OCI-LY3 (cell line): ENCODE results near the gene ZNF425.

Source experiments
- CTCF ChIP-seq: fragments of 200-600, 300-600 bp; sonication (generic); IDR thresholded peaks from 2 replicates; pipeline ENCODE4 v1.5.1; 2014; ENCODE audit warnings: antibody characterized with exemption, low read length, low read depth
- EZH2phosphoT487 ChIP-seq: fragments of 200-600 bp; shearing (Covaris generic); IDR thresholded peaks from 2 replicates; pipeline ENCODE4 v1.6.1; 2018; ENCODE audit warnings: antibody characterized with exemption, mixed run types, low read depth

GRCh38 chr7:149104214-149104613, 21.9 kb downstream of the ZNF425 start:
- TF ChIP-seq CTCF, result no peak
- TF ChIP-seq EZH2phosphoT487, result no peak
